Measurements from ENCODE around the gene MACROD1.

- no peak for TF ChIP-seq CTCF (IDR thresholded peaks at IDR 0.05)
- TF ChIP-seq POLR2A (IDR thresholded peaks at IDR 0.05) = no peak
These were observed 43.1 kb upstream of the MACROD1 start for GRCh38 chr11:64208796-64209562.
